ENCODE data around the gene CDH12.
"Not testable (repeated sequence)": the region's sequence is repeated elsewhere in the genome, so short reads cannot be mapped to it uniquely, and the experiment has no call there.

CDH12 gene

DNA sequence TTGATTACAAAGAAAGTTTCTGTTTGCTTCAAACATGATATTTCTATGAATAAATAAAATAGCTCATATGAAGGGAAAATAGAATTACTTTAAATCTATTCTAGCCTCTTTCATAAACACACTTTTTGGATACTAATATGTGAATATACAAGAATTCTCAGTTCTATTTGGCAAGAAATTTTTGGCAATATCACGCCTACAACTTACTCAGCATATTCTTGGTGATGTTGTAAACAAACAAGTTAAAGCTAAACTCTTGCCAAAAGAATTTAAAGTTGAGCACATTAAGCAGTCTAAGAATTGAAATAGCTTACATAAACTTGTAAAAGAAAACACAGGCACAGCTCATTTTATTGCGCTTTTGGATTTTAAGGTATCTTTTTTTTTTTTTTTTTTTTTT, 209.8 kb downstream of the CDH12 start:
- DNase-seq = no peak

DNA sequence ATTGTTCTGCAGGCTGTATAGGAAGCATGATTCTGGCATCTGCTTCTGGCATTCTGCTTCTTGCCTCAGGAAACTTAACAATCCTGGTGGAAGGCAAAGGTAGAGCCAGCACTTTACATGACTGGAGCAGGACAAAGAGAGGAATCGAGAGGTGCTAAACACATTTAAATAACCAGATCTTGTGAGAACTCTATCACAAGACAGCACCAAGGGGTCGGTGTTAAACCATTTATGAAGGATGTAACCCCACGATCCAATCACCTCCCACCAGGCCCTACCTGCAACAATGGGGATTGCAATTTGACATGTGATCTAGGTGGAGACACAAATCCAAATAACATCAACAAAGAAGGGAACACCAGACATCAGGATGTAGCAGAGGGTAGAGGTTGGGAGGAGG, 221.5 kb downstream of the CDH12 start:
- no peak for DNase-seq

DNA sequence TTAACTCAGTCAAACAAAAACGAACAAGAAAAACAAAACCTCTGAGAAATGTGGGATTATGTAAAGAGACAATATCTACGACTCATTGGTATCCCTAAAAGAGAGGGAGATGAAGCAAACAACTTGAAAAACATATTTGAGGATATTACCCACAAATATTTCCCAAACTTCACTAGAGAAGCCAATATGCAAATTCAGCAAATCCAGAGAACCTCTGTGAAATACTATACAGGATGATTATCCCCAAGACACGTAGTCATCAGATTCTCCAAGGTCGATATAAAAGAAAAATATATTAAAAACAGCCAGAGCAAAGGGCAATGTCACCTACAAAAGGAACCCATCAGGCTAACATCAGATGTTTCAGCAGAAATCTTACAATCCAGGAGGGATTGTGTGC, 226.1 kb downstream of the CDH12 start:
- DNase-seq = no peak

DNA sequence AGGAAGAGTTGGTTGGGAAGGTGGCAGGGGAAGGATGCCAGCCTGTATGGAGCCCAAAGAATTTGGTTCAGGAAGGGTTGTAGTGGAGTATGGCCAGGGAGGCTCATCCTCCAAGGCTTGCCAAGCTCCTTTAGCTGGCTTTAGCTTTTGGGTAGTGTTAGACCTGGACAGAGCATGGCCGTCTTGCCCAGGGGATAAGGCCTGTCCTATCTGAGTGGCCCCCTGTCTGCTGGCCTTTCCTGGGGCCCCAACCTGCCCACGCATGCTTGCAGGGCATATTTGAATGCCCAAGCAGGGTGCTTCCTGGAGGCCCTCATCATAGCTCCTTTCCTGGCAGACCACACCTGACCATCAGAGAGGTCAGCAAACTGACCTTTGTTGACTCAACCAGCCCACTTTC, 227.7 kb downstream of the CDH12 start:
- no peak for DNase-seq

DNA sequence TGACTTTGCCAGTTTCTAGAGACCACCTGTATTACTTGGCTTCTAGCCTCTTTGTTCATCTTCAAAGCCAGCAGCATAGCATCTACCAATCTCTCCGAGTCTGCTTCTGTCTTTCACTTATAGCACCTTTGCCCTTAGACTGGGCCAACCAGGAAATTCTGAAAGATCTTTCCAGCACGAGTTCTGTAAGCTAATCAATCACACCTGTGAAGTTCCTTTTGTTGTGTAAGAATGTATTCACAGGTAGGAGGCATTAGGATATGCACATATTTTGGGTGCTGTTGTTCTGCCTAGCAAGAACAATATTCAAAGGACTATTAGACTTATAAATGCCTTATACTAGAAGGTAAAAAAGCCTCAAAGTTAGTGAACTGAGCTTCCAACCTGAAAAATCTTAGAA, 232.1 kb downstream of the CDH12 start:
- no peak for DNase-seq

DNA sequence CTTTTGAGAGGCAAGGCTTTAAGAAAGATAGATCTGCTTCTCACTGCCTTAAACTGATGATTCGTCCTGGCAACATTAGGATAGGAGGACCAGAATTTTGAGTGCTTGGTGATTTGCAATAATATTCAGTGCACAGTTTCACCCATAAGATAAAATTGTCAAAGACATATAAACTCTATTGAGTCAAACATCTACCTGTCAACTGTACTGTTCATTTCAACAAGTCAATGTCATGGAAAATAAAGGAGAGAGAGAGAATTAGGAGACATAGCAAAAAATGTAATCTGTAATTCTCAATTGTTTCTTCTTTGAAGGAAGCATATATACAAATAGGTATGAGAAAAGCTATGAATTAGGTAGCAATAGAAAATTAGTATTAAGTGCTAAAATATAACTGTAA, 237.2 kb downstream of the CDH12 start:
- DNase-seq = no peak

DNA sequence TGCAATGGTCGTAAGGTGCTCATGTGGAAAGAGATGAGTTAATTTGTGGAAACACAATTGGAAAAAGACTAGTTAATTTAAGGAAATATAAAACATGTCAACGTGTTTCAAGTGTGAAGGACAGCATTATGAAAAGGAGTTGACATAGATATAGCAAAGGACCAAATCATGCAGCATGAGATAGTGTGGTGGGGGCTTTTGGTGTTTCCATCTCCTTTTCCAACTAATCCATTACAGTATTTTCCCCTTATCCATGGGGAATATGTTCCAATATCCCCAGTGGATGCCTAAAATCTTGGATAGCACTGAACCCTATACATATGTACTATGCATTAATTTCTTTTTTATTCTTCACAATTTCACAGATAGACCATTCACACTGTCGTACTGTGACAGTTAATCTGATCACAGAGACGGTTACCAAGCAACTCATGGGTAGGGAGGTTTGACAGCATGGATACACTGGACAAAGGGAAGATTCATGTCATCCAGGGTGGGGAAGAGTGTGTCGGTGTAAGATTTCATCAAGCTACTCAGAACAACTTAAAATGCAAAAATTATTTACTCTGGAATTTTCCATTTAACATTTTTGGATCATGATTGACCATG, 238.6 kb downstream of the CDH12 start:
- DNase-seq = no peak

DNA sequence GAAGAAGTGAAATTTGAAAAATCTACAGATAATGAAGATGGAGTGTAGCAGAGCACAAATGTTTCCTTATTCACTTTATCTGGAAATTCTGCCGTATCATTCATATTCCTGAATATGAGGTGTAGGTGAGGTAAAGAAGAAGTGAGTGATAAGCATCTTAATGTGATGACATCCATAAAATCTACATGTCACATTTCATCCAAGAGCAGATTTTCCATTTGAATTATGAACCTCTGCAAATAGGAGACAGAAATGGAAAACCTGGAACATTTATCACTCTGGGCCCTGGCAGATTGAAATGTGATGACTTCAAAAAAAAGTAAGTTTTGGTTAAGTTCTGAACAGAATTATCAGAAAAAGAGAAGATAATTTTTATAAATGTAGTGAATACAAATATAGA, 240.2 kb downstream of the CDH12 start:
- DNase-seq = no peak

DNA sequence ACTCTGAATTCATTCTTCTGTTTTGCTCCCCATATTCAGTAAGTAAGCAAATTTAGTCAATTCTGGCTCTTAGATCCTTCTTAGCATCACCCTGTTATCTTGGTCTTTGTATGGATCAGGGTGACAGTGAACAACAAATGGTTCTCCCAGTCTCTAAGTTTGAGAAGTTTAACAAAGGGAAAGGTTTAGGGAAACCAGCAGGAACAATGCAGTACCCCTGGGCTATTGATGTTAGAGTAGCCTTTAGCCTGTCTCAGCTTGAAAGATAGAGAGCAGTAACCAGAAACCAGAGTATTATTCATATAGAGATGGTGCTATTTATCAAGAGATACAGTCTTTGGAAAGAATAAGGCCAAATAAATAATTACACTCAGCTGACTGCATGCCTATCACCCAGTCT, 241.8 kb downstream of the CDH12 start:
- DNase-seq = no peak

DNA sequence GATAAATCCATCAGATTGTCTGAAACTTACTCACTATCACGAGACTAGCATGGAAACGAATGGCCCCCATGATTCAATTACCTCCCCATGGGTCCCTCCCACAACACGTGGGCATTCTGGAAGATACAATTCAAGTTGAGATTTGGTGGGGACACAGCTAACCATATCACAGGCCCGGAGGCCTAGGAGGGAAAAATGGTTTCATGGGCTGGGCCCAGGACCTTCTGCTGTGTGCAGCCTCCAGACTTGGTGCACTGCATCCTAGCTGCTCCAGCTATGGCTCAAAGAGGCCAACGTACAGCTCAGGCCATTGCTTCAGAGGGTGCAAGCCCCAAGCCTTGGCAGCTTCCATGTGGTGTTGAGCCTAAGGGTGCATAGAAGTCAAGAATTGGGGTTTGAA, 245.6 kb downstream of the CDH12 start:
- DNase-seq = not testable (repeated sequence)

DNA sequence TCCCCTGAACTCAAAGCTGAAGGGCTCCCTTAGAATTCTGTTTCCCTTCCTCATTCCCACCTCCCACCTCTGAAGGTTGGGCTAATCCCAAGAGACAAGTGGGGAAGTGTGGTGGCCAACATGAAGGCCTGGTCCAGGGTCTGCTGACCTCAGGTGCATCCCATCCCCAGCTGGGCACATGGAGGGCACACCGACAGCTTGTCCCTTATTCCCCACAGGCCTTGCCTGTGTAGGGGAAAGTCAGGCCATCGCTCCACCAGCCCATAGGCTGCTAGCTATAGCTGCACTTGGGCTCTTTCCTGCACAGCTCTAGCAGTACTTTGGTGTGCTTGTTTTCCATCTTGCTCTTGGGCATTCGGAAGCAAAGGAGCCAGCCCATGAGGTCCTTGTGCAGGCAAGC, 247.7 kb downstream of the CDH12 start:
- DNase-seq = no peak

DNA sequence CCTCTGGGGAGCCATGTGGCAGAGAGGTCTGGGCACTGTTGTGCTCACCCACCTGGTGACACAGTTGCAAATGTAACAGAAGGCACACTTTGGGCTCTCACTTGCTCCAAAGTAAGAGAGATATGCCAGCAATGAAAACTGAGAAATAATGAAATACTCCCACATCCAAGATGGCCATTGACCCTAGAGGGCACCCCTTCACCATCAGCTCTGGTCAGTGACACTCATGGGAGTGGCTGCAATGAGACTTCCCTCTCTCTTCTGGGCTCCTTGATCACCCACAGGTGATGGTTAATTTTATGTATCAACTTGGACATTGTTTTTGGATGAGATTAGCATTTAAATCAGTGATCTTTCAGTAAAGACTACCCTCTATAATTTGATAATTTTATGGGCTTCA, 248.4 kb downstream of the CDH12 start:
- DNase-seq = no peak

DNA sequence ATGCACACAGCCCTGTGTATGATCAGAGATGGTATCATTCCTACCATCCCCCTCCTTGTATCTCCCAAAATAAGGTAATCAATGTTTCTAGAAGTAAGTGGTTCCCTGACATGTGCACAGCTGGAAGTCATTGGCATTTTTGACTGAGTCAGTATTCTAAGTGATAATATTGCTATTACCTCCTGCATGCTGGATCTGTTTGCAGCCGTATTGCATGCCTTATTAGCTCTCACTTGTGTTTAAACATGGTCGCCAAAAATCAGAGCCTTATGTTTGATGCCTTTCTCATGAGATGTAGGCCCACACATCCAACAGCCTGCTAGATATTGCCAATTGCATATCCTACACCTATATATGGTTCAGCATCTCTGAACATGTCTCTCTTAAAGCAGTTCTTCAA, 254.3 kb downstream of the CDH12 start:
- DNase-seq = no peak

DNA sequence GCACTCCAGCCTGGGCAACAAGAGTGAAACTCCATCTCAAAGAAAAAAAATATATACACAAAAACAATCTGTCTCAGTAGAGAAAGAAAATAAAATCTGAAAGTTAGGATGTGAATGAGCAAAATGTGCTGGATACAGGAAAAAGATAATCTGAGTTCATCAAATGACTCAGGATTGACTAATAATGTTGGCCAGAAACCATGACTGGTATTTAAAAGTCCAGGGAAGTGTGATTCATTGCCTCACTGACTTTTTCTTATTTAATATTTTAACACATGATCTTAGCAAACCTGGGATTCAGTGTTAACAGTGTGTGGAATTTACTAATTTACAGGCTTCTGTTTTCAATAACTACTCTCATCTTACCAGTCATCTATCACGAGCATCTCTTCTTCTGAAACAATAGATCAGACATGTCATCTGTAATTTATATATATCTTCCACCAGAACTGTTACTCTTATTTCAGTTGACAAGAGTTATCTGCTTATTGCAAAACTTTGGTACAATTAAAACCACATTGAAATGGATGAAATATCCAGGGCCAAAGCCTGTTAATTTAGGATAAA, 256.7 kb downstream of the CDH12 start:
- no peak for DNase-seq

DNA sequence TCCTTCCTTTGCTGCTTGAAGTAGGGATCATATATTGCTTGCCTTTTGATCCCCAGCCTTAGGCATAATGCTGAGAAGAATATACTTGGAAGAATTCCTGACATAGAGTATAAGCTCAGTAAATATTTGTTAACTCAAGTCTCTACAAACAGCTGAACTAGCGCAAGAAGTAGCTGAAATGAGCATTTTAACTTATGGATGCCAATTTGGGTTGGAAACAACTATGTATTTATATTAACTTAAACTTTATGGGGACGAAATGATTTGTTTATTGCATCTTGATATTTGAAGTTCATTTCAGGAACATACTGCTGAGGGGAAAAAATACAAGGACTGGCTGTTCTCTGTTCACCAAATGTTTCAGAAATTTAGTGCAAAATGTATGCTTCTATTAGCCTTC, 258.7 kb downstream of the CDH12 start:
- no peak for DNase-seq

DNA sequence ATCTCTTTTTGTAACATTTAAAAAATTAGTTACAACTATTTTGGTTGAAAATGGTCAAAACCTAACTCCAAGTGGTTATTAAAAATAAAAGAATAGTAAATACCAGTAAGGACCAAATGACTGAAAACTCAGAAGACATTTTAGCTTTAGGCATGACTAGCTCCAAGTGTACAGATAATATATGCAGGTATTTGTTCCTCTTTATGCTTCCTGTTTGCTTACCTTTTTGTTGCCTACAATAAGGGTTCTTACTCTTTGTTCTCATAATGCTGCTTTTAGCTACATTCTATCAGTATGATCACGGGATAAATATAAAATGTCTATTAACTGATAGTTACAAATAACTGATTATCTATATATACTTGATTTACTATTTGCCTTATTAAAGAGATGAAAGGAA, 259.6 kb downstream of the CDH12 start:
- DNase-seq = no peak

DNA sequence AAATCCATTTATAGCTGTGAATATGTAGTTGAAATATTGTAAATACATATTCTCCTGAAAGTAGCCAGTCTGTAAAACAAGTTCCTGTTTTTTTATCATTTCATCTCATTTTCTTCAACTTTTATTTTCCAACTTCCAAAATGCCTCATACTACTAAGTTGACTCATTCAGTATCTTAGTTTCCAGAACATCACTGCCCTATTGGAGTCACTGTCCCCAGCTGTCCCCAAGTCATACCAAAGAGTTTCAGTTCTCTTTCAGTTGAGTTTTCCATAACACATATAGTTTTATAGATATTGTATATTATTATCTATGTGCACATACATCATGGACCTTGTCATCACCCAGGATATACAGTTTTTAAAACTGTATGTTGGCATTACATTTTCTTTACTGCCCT, 261.7 kb downstream of the CDH12 start:
- no peak for DNase-seq

DNA sequence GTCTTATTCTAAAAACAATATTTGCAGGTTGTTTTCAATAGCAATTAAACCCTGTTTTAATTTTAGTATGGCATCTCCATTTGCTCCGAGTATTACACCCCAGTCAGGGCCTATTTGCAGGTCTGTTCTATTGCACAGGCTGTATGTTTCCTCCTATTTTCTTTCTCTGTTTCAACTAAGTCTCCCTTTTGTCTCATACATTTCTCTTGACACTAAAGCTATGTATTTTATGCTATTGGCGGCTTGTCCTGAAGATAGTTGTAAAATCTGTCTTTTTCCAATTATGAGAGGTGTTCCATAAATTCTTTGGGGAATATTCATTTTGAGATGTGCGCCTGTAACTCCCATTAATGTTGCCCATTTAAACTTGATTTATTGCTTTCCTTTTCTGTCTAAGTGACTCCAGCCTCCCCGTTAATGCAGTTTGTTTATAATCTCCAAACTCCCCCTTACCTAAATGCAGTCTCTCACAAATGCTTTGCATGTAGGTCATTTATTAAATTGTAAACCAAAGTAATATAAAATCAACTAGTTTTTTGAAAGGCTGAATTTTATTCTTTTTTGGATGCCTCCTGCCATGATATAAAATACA, 262.4 kb downstream of the CDH12 start:
- DNase-seq = no peak

DNA sequence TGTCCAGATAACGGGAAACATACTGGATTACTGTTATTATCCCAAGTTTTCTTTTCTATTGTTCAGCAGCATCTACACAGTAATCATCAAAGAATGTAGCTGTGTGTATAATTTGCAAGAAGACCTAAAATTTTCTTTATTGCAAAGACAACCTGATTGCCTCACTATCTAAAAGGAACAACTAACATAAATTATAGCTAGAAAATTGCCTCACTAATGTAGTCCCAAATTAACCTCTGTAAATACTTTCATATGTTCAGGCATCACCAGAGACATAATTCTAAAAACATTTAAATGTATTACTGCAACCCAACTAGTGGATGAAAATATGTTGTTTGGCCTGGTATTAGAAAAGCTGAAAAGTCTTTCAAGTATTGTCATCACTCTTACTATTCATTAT, 275.4 kb downstream of the CDH12 start:
- no peak for DNase-seq

DNA sequence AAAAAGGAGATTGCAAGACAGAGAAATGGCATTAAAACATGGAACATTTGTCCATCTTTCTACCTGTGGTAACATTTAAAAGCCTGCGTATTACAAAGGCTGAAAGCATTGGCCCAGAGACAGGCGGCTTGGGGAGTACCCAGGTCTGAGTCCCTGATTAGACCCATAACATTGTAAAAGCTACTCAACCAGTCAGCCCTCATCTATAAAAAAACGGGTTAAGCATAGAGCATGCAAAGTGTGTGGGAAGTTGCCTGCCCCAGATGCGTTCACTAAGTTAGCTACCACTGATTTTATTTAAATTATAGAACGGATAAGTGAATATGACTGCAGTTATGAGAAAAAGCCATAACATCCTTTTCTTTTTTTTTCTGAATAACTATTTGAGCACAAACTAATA, 276.1 kb downstream of the CDH12 start:
- DNase-seq = no peak

DNA sequence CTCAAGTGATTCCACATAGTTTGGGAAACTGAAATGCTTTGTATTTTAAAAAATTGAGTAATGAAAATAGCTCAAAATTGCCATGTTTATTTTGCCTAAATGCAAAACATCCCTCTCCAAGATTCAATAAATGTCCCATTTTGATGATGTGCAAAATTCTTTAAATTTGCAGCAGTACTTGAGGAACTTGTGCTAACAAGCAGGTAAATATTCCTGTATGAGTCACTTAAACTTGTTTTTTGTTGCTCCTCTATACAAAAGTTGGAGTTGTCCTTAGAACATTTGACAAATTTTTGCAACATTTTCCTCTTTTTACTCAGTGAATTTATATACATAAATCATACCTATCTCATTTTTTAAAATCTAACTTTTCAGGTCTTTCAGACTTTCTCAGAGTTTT, 280.2 kb downstream of the CDH12 start:
- DNase-seq = no peak

DNA sequence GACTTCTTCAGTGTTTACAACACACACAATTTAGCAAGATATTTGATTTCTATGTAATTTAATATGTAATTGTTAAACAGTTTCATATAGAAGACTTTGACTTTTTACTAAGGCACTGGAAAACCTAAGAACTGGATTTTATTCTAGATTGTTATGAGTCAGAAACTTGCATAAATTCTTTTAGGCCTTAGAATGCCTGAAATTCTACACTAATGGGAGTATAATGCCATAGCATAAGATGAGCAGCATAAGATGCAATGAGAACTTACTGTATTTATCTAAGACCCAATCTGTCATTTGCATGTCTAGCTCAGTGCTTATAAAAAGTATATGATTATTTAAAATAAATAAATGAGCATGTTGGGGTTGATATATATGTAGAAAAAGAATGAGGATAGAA, 285.2 kb downstream of the CDH12 start:
- DNase-seq = no peak

DNA sequence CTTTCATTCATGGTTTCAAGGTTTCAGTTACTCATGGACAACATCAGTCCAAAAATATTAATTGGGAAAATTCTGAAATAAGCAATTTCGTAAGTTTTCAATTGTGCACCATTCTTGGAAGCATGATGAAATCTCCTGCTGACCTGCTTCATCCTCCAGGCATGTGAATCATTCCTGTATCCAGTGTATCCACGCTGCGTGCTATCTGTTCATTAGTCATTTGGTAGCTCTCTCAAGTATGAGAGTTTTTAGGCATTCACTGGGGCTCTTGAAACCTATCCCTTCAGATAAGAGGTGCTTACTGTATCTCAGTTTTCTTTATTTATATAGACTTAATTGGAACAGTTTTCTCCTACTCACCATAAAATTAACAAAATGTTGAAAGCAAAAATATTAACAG, 293.0 kb downstream of the CDH12 start:
- no peak for DNase-seq

DNA sequence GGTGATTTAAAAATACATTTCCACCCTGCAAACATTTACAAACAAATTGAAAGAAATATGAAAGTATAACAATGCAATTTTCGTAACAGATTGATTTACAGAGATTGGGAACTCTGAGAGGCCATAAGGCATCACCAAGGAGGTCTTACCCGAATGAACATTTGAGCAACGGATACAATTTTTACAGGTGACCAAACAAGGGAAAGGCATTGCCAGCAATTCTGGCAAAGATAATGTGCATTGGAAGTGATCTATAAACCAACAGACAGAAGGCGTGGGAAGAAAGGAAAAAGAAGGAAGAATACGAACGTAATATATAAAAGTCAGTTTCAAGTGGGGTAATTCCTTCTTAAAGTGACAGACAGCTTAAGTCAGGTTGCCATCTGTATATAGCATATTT, 295.9 kb downstream of the CDH12 start:
- no peak for DNase-seq

DNA sequence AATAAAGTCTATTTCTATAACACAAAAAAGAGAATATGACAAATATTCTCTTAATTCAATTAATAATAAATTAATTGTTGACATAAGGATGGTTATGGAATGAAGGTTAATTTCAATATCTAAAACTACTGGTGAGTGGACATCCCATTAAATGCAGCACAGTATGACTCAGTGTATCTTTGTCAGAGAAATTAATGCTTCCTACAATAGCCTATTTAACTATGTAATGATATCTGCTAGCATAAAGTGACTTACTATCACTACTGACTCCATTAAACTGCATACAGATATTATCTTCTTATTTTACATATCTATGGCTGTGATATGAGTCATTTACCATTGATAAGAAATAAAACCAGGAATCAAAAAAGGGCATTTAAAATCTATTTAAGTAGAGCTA, 298.7 kb downstream of the CDH12 start:
- DNase-seq = no peak
